ENCODE measurements around the gene R3HDM2. TPM values are rescaled to one million over a fixed set of nuclear protein-coding genes. Genes with fewer than 3 reads are reported as not detected.

R3HDM2 gene
- total and polyA plus RNA-seq, 4 donors: 7.4 to 28.9 (median 15.1) TPM

DNA sequence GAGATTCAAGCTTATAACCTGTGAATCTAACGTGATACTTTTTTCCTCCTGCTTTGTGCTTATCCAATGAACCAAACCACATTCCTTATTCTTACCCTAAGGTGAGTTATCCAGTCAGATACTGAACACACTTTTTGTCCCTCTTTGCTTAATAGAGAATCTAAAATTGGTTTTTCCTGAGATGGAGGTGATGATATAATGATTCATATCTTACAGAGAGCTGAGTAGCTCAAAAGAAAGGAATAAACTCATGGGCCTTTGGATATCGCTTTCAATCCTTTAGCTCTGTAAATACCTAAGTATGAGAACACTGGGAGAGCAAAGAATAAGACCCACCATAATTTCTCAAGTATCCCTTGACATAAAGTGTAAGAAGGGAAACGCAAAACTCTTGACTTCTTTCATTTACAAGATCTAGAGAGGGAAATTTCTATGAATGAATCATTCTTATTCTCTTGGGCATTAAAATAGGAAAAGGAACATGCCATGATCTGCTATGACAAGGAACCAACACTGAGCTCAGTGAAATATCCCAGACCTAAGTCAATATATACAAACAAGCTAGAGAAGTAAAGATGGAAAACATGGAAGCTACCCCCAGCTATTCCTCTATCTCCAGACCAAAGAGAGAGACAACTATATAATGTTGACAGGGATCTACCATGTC is 98.1 kb downstream of the R3HDM2 start:
- DNase-seq (ENCODE audit: low spot score): no peak
- no peak overlapping the region for H3K9ac ChIP-seq (ENCODE audit: low read depth in 1 of 2, low read length in 2 of 2)
- H3K9me3 ChIP-seq (ENCODE audit: control insufficient read depth in 4 of 4, low read length in 3 of 4): no peaks in the 10 kb centered on the region
- H3K4me1 ChIP-seq (ENCODE audit: control insufficient read depth in 4 of 4, insufficient read depth in 4 of 4, low read length in 3 of 4): no peaks in the 10 kb centered on the region
- H3K27me3 ChIP-seq (ENCODE audit: control insufficient read depth in 4 of 4, insufficient read depth in 4 of 4, low read length in 3 of 4): no peaks in the 10 kb centered on the region
- no peak overlapping the region for H3K4me3 ChIP-seq (ENCODE audit: low read depth in 1 of 3, low read length in 3 of 3)
- WGBS: 97% methylated on average over 3 of the region's 3 CpGs
- no peak for TF ChIP-seq EGR1 (IDR thresholded peaks at IDR 0.05; ENCODE audit: low read depth in 2 of 2)
- no peak for TF ChIP-seq SP1 (IDR thresholded peaks at IDR 0.05)
- no peak for TF ChIP-seq FOXA2 (IDR thresholded peaks at IDR 0.05)
- no peak for TF ChIP-seq NR2F2 (IDR thresholded peaks at IDR 0.05)
- no peak for TF ChIP-seq MAX (IDR thresholded peaks at IDR 0.05)
- TF ChIP-seq JUND (IDR thresholded peaks at IDR 0.05): no peak
- TF ChIP-seq, protein P1, sequence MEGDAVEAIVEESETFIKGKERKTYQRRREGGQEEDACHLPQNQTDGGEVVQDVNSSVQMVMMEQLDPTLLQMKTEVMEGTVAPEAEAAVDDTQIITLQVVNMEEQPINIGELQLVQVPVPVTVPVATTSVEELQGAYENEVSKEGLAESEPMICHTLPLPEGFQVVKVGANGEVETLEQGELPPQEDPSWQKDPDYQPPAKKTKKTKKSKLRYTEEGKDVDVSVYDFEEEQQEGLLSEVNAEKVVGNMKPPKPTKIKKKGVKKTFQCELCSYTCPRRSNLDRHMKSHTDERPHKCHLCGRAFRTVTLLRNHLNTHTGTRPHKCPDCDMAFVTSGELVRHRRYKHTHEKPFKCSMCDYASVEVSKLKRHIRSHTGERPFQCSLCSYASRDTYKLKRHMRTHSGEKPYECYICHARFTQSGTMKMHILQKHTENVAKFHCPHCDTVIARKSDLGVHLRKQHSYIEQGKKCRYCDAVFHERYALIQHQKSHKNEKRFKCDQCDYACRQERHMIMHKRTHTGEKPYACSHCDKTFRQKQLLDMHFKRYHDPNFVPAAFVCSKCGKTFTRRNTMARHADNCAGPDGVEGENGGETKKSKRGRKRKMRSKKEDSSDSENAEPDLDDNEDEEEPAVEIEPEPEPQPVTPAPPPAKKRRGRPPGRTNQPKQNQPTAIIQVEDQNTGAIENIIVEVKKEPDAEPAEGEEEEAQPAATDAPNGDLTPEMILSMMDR (IDR thresholded peaks at IDR 0.05; ENCODE audit: low read depth, low read length, missing input control): no peak
- TF ChIP-seq HNF4G (IDR thresholded peaks at IDR 0.05): no peak
- TF ChIP-seq GABPA (IDR thresholded peaks at IDR 0.05 in 1 of 2, conservative IDR thresholded peaks at IDR 0.05 in 1 of 2): no peak
- H3K27ac ChIP-seq (ENCODE audit: low read depth in 1 of 2, low read length in 2 of 2): no peak overlapping the region
- H3K36me3 ChIP-seq (ENCODE audit: control insufficient read depth in 4 of 4, insufficient read depth in 3 of 4, low read depth in 1 of 4, low read length in 3 of 4): peaks cover 0 to 6% (median 4%) of the 10 kb centered on the region in 4 donors

GRCh38 chr12:57330992-57331391 is 99.9 kb downstream of the R3HDM2 start:
- Histone ChIP-seq H3K4me1 (ENCODE audit: control insufficient read depth in 4 of 4, insufficient read depth in 4 of 4, low read length in 3 of 4) (no peaks in the 10 kb centered on the region), H3K27me3 (ENCODE audit: control insufficient read depth in 4 of 4, insufficient read depth in 4 of 4, low read length in 3 of 4) (no peaks in the 10 kb centered on the region), H3K9ac (ENCODE audit: low read depth in 1 of 2, low read length in 2 of 2) (no peak overlapping the region), H3K9me3 (ENCODE audit: control insufficient read depth in 4 of 4, low read length in 3 of 4) (no peaks in the 10 kb centered on the region), H3K4me3 (ENCODE audit: low read depth in 1 of 3, low read length in 3 of 3) (no peak overlapping the region), H3K36me3 (ENCODE audit: control insufficient read depth in 4 of 4, insufficient read depth in 3 of 4, low read depth in 1 of 4, low read length in 3 of 4) (peaks cover 0 to 9% (median 3%) of the 10 kb centered on the region in 4 donors), H3K27ac (ENCODE audit: low read depth in 1 of 2, low read length in 2 of 2) (no peak overlapping the region)
- 89% methylated on average over 5 of the region's 5 CpGs for WGBS
- TF ChIP-seq ZBTB33 (IDR thresholded peaks at IDR 0.05) (no peak), MAX (IDR thresholded peaks at IDR 0.05) (no peak), HNF4G (IDR thresholded peaks at IDR 0.05) (no peak), YY1 (IDR thresholded peaks at IDR 0.05) (no peak), NR2F2 (IDR thresholded peaks at IDR 0.05) (no peak)
- TF ChIP-seq, protein P2, sequence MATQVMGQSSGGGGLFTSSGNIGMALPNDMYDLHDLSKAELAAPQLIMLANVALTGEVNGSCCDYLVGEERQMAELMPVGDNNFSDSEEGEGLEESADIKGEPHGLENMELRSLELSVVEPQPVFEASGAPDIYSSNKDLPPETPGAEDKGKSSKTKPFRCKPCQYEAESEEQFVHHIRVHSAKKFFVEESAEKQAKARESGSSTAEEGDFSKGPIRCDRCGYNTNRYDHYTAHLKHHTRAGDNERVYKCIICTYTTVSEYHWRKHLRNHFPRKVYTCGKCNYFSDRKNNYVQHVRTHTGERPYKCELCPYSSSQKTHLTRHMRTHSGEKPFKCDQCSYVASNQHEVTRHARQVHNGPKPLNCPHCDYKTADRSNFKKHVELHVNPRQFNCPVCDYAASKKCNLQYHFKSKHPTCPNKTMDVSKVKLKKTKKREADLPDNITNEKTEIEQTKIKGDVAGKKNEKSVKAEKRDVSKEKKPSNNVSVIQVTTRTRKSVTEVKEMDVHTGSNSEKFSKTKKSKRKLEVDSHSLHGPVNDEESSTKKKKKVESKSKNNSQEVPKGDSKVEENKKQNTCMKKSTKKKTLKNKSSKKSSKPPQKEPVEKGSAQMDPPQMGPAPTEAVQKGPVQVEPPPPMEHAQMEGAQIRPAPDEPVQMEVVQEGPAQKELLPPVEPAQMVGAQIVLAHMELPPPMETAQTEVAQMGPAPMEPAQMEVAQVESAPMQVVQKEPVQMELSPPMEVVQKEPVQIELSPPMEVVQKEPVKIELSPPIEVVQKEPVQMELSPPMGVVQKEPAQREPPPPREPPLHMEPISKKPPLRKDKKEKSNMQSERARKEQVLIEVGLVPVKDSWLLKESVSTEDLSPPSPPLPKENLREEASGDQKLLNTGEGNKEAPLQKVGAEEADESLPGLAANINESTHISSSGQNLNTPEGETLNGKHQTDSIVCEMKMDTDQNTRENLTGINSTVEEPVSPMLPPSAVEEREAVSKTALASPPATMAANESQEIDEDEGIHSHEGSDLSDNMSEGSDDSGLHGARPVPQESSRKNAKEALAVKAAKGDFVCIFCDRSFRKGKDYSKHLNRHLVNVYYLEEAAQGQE (IDR thresholded peaks at IDR 0.05): no peak
- DNase-seq (ENCODE audit: low spot score): no peak

Measured in liver (tissue), 9 donors.